Adrenal gland (tissue), 12 donors: ENCODE data around the gene DOCK10. TPM values are rescaled to one million over a fixed set of nuclear protein-coding genes. Genes with fewer than 3 reads are reported as not detected.

ENCODE experiments used
- DNase-seq, 7 donors: peaks; one replicate each; pipeline ENCODE4 v3.0.0-alpha.2; 2019 to 2020
- H3K27ac ChIP-seq, 5 donors: fragments of 200-600 bp; sonication (generic) in 4 of 5; 1 replicate in 3 of 5; 2 replicates in 2 of 5; pipeline versions ENCODE4 v1.5.1 to v1.8.0; 2016 to 2020; ENCODE audit warnings: mild to moderate bottlenecking in 1 of 5
- H3K27me3 ChIP-seq: fragments of 200-600 bp; 2 replicates; pipeline ENCODE4 v1.8.0; 2021
- H3K36me3 ChIP-seq, 2 donors: fragments of 200-600 bp; replicated peaks in 1 of 2; 1 replicate in 1 of 2; 2 replicates in 1 of 2; pipeline versions ENCODE4 v1.5.1 to v1.8.0; 2018 to 2022
- H3K4me1 ChIP-seq, 2 donors: fragments of 200-600 bp; replicated peaks in 1 of 2; 1 replicate in 1 of 2; 2 replicates in 1 of 2; pipeline versions ENCODE4 v1.5.1 to v1.8.0; 2018 to 2021
- H3K4me3 ChIP-seq, 4 donors: fragments of 200-600 bp; sonication (generic) in 3 of 4; one replicate each; pipeline ENCODE4 v1.5.1; 2016 to 2018
- H3K9me3 ChIP-seq, 3 donors: fragments of 200-600 bp; sonication (generic) in 1 of 3; replicated peaks in 1 of 3; 1 replicate in 2 of 3; 2 replicates in 1 of 3; pipeline versions ENCODE4 v1.5.1 to v1.8.0; 2016 to 2021
- CTCF ChIP-seq, 6 experiments: fragments of 450-650 bp in 4 of 6; fragments of 200-600 bp in 2 of 6; sonication (generic) in 1 of 6; IDR thresholded peaks; 1 replicate in 5 of 6; 2 replicates in 1 of 6; pipeline versions ENCODE4 v1.5.1 to v1.8.0; 2016 to 2021; ENCODE audit warnings: antibody characterized with exemption in 6 of 6, mild to moderate bottlenecking in 2 of 6, moderate library complexity in 1 of 6
- POLR2A ChIP-seq, 2 donors: fragments of 450-650 bp; IDR thresholded peaks; one replicate each; pipeline ENCODE4 v1.6.1; 2017; ENCODE audit warnings: antibody characterized with exemption in 2 of 2, mild to moderate bottlenecking in 2 of 2, moderate library complexity in 1 of 2
- WGBS, 4 donors: extraction: QIAGEN DNeasy Blood & Tissue Kit in 2 of 4; methylation state at CpG; one replicate each; pipeline versions ENCODE4 v1.1.5 to v1.1.7; 2013 to 2017; 5-methylcytosine and 5-hydroxymethylcytosine counted together
- intact Hi-C, 2 donors: fragments of 100-400 bp; cut with DNase I; formaldehyde crosslinking; loops; one replicate each; pipeline versions ENCODE4 v1.14.1 to v1.15.0; 2022 to 2023
- polyA plus RNA-seq, 3 donors: library from polyadenylated mRNA; stranded (reverse); fragments of 200-250 nt in 2 of 3; fragments of 350-450 nt in 1 of 3; fragmentation: Illumina TruSeq in 1 of 3; extraction: RNeasy Lipid Tissue Mini Kit (QIAGEN cat#74804) in 1 of 3; gene quantifications; one replicate each; pipeline ENCODE4 v1.2.3, GENCODE V29; 2013 to 2014
- total RNA-seq, 9 donors: library from RNA; depleted of rRNA in 4 of 9; stranded (reverse); fragments of >200 nt in 4 of 9; fragments of 120-200 nt in 1 of 9; fragmentation: NEBNext Ultra II Directional in 1 of 9; extraction: Animal tissue kit (Norgen Biotek cat#: 25700) in 1 of 9; gene quantifications; one replicate each; pipeline versions ENCODE4 v1.1.0 to v1.2.4, GENCODE V29; 2013 to 2023
- donor health status: healthy with polysubstance abuse.
- donor health status: Bipolar disorder and iron deficiency.
- donor health status: DM: yes; HTN: yes; CAD: no.
- donor health status: DM: no; HTN: no; CAD: no.
- donor health status: DM: no; HTN: no; CAD: no.
- donor health status: DM: yes; HTN: yes; CAD: no.

The DOCK10 gene
- total and polyA plus RNA-seq, 12 donors = 6.2 to 40.8 (median 20.0) TPM

- no peak overlapping the region for H3K4me3 ChIP-seq
- no peaks in the 10 kb centered on the region for H3K9me3 ChIP-seq
- intact Hi-C loops = no loop called here
- WGBS, 4 donors = 88 to 97% (median 93%) methylated on average over 1 of the region's 1 CpG
- DNase-seq = no peak
- H3K4me1 ChIP-seq = no peaks in the 10 kb centered on the region
- H3K27ac ChIP-seq = no peak overlapping the region
- no peaks in the 10 kb centered on the region for H3K27me3 ChIP-seq
- no peaks in the 10 kb centered on the region for H3K36me3 ChIP-seq
- TF ChIP-seq CTCF (IDR thresholded peaks at IDR 0.05) (no peak), POLR2A (IDR thresholded peaks at IDR 0.05) (no peak)
Measured at GRCh38 chr2:224903621-224904020, 138.6 kb downstream of the DOCK10 start.

DNA sequence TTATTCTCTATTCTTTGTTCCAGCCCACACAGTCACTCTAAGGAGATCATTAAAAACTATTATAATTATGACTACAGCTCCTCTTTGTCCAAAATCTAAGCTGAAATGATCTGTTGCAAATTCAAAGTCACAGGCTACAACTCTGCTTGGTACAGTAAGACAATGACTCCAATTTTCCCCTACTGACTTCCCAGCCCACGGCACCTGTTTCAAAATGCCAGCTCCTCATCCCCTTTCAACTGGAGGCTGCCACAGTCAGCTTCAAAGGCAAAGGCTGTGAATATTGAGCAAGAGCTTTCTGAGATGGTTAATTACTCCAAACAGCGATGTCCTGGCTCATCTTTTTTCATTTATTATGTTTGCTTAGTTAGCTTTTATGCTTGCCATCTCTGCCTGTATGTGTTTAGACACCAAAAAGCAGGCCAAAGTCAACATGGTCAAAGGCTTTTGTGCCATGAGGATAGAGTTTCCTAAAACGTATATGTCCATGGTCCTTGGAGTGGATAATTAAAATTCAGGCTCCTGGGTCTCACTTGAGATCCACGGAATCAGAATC, 141.1 kb downstream of the DOCK10 start:
- TF ChIP-seq CTCF (IDR thresholded peaks at IDR 0.05) (no peak), POLR2A (IDR thresholded peaks at IDR 0.05) (no peak)
- no peak overlapping the region for H3K27ac ChIP-seq
- no peaks in the 10 kb centered on the region for H3K4me1 ChIP-seq
- no peaks in the 10 kb centered on the region for H3K9me3 ChIP-seq
- H3K4me3 ChIP-seq = no peak overlapping the region
- no peaks in the 10 kb centered on the region for H3K27me3 ChIP-seq
- WGBS, 4 donors = 75 to 95% (median 89%) methylated on average over 4 of the region's 4 CpGs
- intact Hi-C loops = no loop called here
- no peak for DNase-seq
- no peaks in the 10 kb centered on the region for H3K36me3 ChIP-seq

GRCh38 chr2:224895377-224895776, 146.9 kb downstream of the DOCK10 start:
- intact Hi-C loops = no loop called here
- no peak overlapping the region for H3K27ac ChIP-seq
- no peaks in the 10 kb centered on the region for H3K27me3 ChIP-seq
- WGBS, 4 donors = 85 to 89% (median 86%) methylated on average over 1 of the region's 1 CpG
- no peaks in the 10 kb centered on the region for H3K4me1 ChIP-seq
- H3K4me3 ChIP-seq = no peak overlapping the region
- H3K36me3 ChIP-seq = no peaks in the 10 kb centered on the region
- no peaks in the 10 kb centered on the region for H3K9me3 ChIP-seq
- DNase-seq = no peak
- TF ChIP-seq CTCF (IDR thresholded peaks at IDR 0.05) (no peak), POLR2A (IDR thresholded peaks at IDR 0.05) (no peak)

GRCh38 chr2:224894356-224894755, 147.9 kb downstream of the DOCK10 start:
- DNase-seq = no peak
- Histone ChIP-seq H3K36me3 (no peaks in the 10 kb centered on the region), H3K27me3 (no peaks in the 10 kb centered on the region), H3K4me3 (no peak overlapping the region), H3K4me1 (no peaks in the 10 kb centered on the region), H3K9me3 (no peaks in the 10 kb centered on the region), H3K27ac (no peak overlapping the region)
- WGBS, 4 donors = 67 to 77% (median 70%) methylated on average over 3 of the region's 3 CpGs
- intact Hi-C loops = no loop called here
- TF ChIP-seq POLR2A (IDR thresholded peaks at IDR 0.05) (no peak), CTCF (IDR thresholded peaks at IDR 0.05) (no peak)
